SK-N-SH (cell line): ENCODE measurements around the gene OR4S1.
"Not testable (repeated sequence)": the region's sequence is repeated elsewhere in the genome, so short reads cannot be mapped to it uniquely, and the experiment has no call there.

Experiments used
- NFIC ChIP-seq: IDR thresholded peaks from 2 replicates; pipeline ENCODE4 v1.4.0; 2012; ENCODE audit warnings: borderline replicate concordance
- RAD21 ChIP-seq: IDR thresholded peaks from 2 replicates; pipeline ENCODE4 v1.6.1; 2012; ENCODE audit warnings: mild to moderate bottlenecking, low read length
- RFX5 ChIP-seq: IDR thresholded peaks from 2 replicates; pipeline ENCODE4 v1.6.1; 2012; ENCODE audit warnings: mild to moderate bottlenecking, improper control_type of control experiment, low read length
- RXRA ChIP-seq: IDR thresholded peaks from 2 replicates; pipeline ENCODE4 v1.4.0; 2012; ENCODE audit warnings: low read depth, mild to moderate bottlenecking, borderline replicate concordance
- TAF1 ChIP-seq: IDR thresholded peaks from 2 replicates; pipeline ENCODE4 v1.6.1; 2012; ENCODE audit warnings: low read depth, mild to moderate bottlenecking, low read length, moderate library complexity, borderline replicate concordance
- YY1 ChIP-seq: IDR thresholded peaks from 2 replicates; pipeline ENCODE4 v1.4.0; 2012; ENCODE audit warnings: low read depth, mild to moderate bottlenecking
- TF ChIP-seq, protein P1 (sequence below): IDR thresholded peaks from 2 replicates; pipeline ENCODE4 v1.4.0; 2012; ENCODE audit warnings: low read depth
- TF ChIP-seq, protein P2 (sequence below): fragments of 200-600 bp; sonication (generic); IDR thresholded peaks from 2 replicates; pipeline ENCODE4 v1.6.1; 2017; ENCODE audit warnings: antibody characterized with exemption, mild to moderate bottlenecking, moderate library complexity
- TF ChIP-seq, protein P3 (sequence below): fragments of 150-350 bp; IDR thresholded peaks from 2 replicates; pipeline ENCODE4 v1.6.1; 2017; ENCODE audit warnings: antibody characterized with exemption, low read length, low read depth, borderline replicate concordance
- TF ChIP-seq, protein P4 (sequence below): IDR thresholded peaks from 2 replicates; pipeline ENCODE4; 2012

DNA sequence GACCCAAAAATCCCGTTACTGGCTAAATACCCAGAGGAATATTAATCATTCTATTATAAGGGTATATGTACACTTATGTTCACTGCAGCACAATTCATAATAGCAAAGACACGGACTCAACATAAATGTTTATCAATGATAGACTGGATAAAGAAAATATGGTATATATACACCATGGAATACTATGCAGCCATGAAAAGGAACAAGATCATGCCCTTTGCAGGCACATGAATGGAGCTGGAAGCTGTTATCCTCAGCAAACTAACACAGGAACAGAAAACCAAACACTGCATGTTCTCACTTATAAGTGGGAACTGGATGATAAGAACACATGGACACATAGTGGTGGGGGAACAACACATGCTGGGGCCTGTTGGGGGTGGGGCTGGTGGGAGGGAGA, 7.6 kb downstream of the OR4S1 start:
- TF ChIP-seq, protein P1, sequence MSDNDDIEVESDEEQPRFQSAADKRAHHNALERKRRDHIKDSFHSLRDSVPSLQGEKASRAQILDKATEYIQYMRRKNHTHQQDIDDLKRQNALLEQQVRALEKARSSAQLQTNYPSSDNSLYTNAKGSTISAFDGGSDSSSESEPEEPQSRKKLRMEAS: not testable (repeated sequence)
- TF ChIP-seq, protein P2, sequence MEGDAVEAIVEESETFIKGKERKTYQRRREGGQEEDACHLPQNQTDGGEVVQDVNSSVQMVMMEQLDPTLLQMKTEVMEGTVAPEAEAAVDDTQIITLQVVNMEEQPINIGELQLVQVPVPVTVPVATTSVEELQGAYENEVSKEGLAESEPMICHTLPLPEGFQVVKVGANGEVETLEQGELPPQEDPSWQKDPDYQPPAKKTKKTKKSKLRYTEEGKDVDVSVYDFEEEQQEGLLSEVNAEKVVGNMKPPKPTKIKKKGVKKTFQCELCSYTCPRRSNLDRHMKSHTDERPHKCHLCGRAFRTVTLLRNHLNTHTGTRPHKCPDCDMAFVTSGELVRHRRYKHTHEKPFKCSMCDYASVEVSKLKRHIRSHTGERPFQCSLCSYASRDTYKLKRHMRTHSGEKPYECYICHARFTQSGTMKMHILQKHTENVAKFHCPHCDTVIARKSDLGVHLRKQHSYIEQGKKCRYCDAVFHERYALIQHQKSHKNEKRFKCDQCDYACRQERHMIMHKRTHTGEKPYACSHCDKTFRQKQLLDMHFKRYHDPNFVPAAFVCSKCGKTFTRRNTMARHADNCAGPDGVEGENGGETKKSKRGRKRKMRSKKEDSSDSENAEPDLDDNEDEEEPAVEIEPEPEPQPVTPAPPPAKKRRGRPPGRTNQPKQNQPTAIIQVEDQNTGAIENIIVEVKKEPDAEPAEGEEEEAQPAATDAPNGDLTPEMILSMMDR: not testable (repeated sequence)
- TF ChIP-seq NFIC, RFX5, RAD21, YY1, TAF1, RXRA: not testable (repeated sequence)
- TF ChIP-seq, protein P3, sequence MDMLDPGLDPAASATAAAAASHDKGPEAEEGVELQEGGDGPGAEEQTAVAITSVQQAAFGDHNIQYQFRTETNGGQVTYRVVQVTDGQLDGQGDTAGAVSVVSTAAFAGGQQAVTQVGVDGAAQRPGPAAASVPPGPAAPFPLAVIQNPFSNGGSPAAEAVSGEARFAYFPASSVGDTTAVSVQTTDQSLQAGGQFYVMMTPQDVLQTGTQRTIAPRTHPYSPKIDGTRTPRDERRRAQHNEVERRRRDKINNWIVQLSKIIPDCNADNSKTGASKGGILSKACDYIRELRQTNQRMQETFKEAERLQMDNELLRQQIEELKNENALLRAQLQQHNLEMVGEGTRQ: not testable (repeated sequence)
- TF ChIP-seq, protein P4, sequence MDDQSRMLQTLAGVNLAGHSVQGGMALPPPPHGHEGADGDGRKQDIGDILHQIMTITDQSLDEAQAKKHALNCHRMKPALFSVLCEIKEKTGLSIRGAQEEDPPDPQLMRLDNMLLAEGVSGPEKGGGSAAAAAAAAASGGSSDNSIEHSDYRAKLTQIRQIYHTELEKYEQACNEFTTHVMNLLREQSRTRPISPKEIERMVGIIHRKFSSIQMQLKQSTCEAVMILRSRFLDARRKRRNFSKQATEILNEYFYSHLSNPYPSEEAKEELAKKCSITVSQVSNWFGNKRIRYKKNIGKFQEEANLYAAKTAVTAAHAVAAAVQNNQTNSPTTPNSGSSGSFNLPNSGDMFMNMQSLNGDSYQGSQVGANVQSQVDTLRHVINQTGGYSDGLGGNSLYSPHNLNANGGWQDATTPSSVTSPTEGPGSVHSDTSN: not testable (repeated sequence)
